Heart right ventricle (tissue), 16 donors: ENCODE data around the gene NDUFAF8. TPM values are rescaled to one million over a fixed set of nuclear protein-coding genes. Genes with fewer than 3 reads are reported as not detected.

Experiments used
- ATAC-seq, 8 donors: fragments of 200-7000 bp; cut with Tn5 transposase; one replicate each; pipeline ENCODE4 v1.9.1; 2020; ENCODE audit warnings: mild to moderate bottlenecking in 8 of 8, moderate library complexity in 8 of 8, moderate number of reproducible peaks in 1 of 8
- DNase-seq, 2 donors: peaks; one replicate each; pipeline ENCODE4 v3.0.0-alpha.2; 2020
- H3K27ac ChIP-seq, 10 donors: fragments of 200-600 bp; sonication (generic) in 2 of 10; one replicate each; pipeline versions ENCODE4 v1.5.0 to v1.8.0; 2020 to 2022; ENCODE audit warnings: mild to moderate bottlenecking in 3 of 10
- H3K27me3 ChIP-seq, 7 donors: fragments of 200-600 bp; one replicate each; pipeline ENCODE4 v1.8.0; 2021 to 2022; ENCODE audit warnings: mild to moderate bottlenecking in 2 of 7
- H3K36me3 ChIP-seq, 9 donors: fragments of 200-600 bp; sonication (generic) in 1 of 9; one replicate each; pipeline versions ENCODE4 v1.5.0 to v1.8.0; 2020 to 2022; ENCODE audit warnings: mild to moderate bottlenecking in 2 of 9
- H3K4me1 ChIP-seq, 9 donors: fragments of 200-600 bp; sonication (generic) in 1 of 9; one replicate each; pipeline versions ENCODE4 v1.5.0 to v1.8.0; 2020 to 2022; ENCODE audit warnings: mild to moderate bottlenecking in 4 of 9
- H3K4me3 ChIP-seq, 10 donors: fragments of 200-600 bp; sonication (generic) in 2 of 10; one replicate each; pipeline versions ENCODE4 v1.5.0 to v1.8.0; 2020 to 2022; ENCODE audit warnings: mild to moderate bottlenecking in 7 of 10, moderate library complexity in 2 of 10
- H3K9me3 ChIP-seq, 11 donors: fragments of 200-600 bp in 10 of 11; sonication (generic) in 2 of 11; one replicate each; pipeline versions ENCODE4 v1.5.0 to v1.8.0; 2013 to 2022; ENCODE audit warnings: mild to moderate bottlenecking in 2 of 11, control low read depth in 1 of 11, moderate library complexity in 1 of 11
- CTCF ChIP-seq, 9 donors: fragments of 200-600 bp; sonication (generic) in 2 of 9; IDR thresholded peaks; one replicate each; pipeline versions ENCODE4 v1.5.0 to v1.8.0; 2021 to 2022; ENCODE audit warnings: antibody characterized with exemption in 9 of 9, mild to moderate bottlenecking in 5 of 9, moderate library complexity in 1 of 9
- WGBS, 2 donors: extraction: QIAGEN DNeasy Blood & Tissue Kit; methylation state at CpG; one replicate each; pipeline ENCODE4 v1.1.7; 2013; ENCODE audit warnings: inconsistent platforms in 1 of 2; 5-methylcytosine and 5-hydroxymethylcytosine counted together
- intact Hi-C, 10 donors: fragments of 100-400 bp; cut with DNase I; formaldehyde crosslinking; loops; one replicate each; pipeline versions ENCODE4 v1.11.1 to v1.14.2; 2022
- polyA plus RNA-seq, 2 donors: library from polyadenylated mRNA; stranded (reverse); fragments of 200-250 nt; gene quantifications; one replicate each; pipeline ENCODE4 v1.2.3, GENCODE V29; 2013
- total RNA-seq, 10 donors: library from RNA; stranded (reverse); fragmentation: NEBNext Ultra II Directional in 3 of 10; extraction: Animal tissue kit (Norgen Biotek cat#: 25700) in 3 of 10; gene quantifications; one replicate each; pipeline versions ENCODE4 v1.2.1 to v1.2.4, GENCODE V29; 2021 to 2023
- donor health status: Arrhythmogenic right ventricular cardiomyopathy.
- donor health status: ischemic (EF 13 %, LVEDD 7.1; RV severe dilation, severe dysfunction).
- donor health status: healthy with polysubstance abuse.
- donor health status: DM: no; HTN: yes; CAD: no.
- donor health status: DM: no; HTN: no; CAD: no.
- donor health status: ischemic (EF 25% LVEDD 6.9; RV normal size, moderate dysfunction).
- donor health status: ischemic (EF 25% LVEDD 5.7; RV mildly dilated, moderate dysfunction).
- donor health status: healthy.
- donor health status: DM: yes; HTN: yes; CAD: no.
- donor health status: Ischemic cardiomyopathy.
- donor health status: ischemic (EF 35%, LVEDD 5.7; RV mildly dilated, moderate dysfunction).
- donor health status: nonischemic (EF 11% LVEDD 7.7; RV severe dilation, severe dysfunction).
- donor health status: DM: yes; HTN: yes; CAD: no.
- donor health status: PGD.
- donor health status: ischemic (EF 29% LVEDD 5.4; RV normal size, mild dysfunction).
- donor health status: nonischemic (EF 23%, LVEDD 6.1; RV moderate dilation, normal function).

The NDUFAF8 gene
- total and polyA plus RNA-seq, 12 donors, result 41.5 to 74.8 (median 58.9) TPM

GRCh38 chr17:81245665-81246342, 6.7 kb downstream of the NDUFAF8 start:
- DNase-seq (peak in 1 of 2 donors; percentile 15), ATAC-seq (no peak)
- no peak for TF ChIP-seq CTCF (IDR thresholded peaks at IDR 0.05)
- H3K36me3 ChIP-seq, result peaks cover 0 to 59% (median 6%) of the 10 kb centered on the region in 9 donors
- H3K9me3 ChIP-seq, result no peaks in the 10 kb centered on the region
- no peak overlapping the region for H3K27ac ChIP-seq
- intact Hi-C loops, result loop anchor here in 1 of 10 donors (10.0 kb wide), 1 partner anchor 221 kb away; no protein-coding TSS in a partner anchor
- 78% methylated on average over 35 to 37 of the region's 37 CpGs for WGBS, 2 donors
- no peaks in the 10 kb centered on the region for H3K27me3 ChIP-seq
- H3K4me1 ChIP-seq, result peaks cover 0 to 12% (median under 1%) of the 10 kb centered on the region in 9 donors
- no peak overlapping the region for H3K4me3 ChIP-seq

GRCh38 chr17:81246343-81246670, 7.2 kb downstream of the NDUFAF8 start:
- peaks cover 0 to 14% (median 0%) of the 10 kb centered on the region in 9 donors for H3K4me1 ChIP-seq
- intact Hi-C loops, result loop anchor here in 1 of 10 donors (10.0 kb wide), 1 partner anchor 222 kb away; no protein-coding TSS in a partner anchor
- no peak overlapping the region for H3K4me3 ChIP-seq
- H3K9me3 ChIP-seq, result no peaks in the 10 kb centered on the region
- no peak for TF ChIP-seq CTCF (IDR thresholded peaks at IDR 0.05)
- ATAC-seq (no peak), DNase-seq (peak in 1 of 2 donors; percentile 10)
- no peak overlapping the region for H3K27ac ChIP-seq
- peaks cover 0 to 59% (median 6%) of the 10 kb centered on the region in 9 donors for H3K36me3 ChIP-seq
- no peaks in the 10 kb centered on the region for H3K27me3 ChIP-seq
- WGBS, 2 donors, result 91 to 94% methylated on average over 10 of the region's 10 CpGs

- Histone ChIP-seq H3K9me3 (no peaks in the 10 kb centered on the region), H3K4me3 (no peak overlapping the region), H3K36me3 (peaks cover 0 to 60% (median 6%) of the 10 kb centered on the region in 9 donors), H3K27me3 (no peaks in the 10 kb centered on the region), H3K27ac (no peak overlapping the region), H3K4me1 (peaks cover 0 to 9% (median 0%) of the 10 kb centered on the region in 9 donors)
- intact Hi-C loops, result loop anchor here in 1 of 10 donors (10.0 kb wide), 1 partner anchor 222 kb away; no protein-coding TSS in a partner anchor
- 94 to 95% methylated on average over 28 of the region's 28 CpGs for WGBS, 2 donors
- TF ChIP-seq CTCF (IDR thresholded peaks at IDR 0.05), result no peak
- ATAC-seq (no peak), DNase-seq (peak in 1 of 2 donors; percentile 13)
These were observed 7.7 kb downstream of the NDUFAF8 start for GRCh38 chr17:81246679-81247338.

GRCh38 chr17:81247339-81247990, 8.3 kb downstream of the NDUFAF8 start:
- DNase-seq (no peak), ATAC-seq (no peak)
- no peaks in the 10 kb centered on the region for H3K27me3 ChIP-seq
- H3K4me3 ChIP-seq, result no peak overlapping the region
- WGBS, 2 donors, result 94 to 95% methylated on average over 14 of the region's 15 CpGs
- H3K4me1 ChIP-seq, result peaks cover 0 to 4% (median 0%) of the 10 kb centered on the region in 9 donors
- no peak overlapping the region for H3K27ac ChIP-seq
- intact Hi-C loops, result loop anchor here in 1 of 10 donors (10.0 kb wide), 1 partner anchor 223 kb away; no protein-coding TSS in a partner anchor
- no peaks in the 10 kb centered on the region for H3K9me3 ChIP-seq
- peaks cover 0 to 66% (median 7%) of the 10 kb centered on the region in 9 donors for H3K36me3 ChIP-seq
- no peak for TF ChIP-seq CTCF (IDR thresholded peaks at IDR 0.05)
